Stimulated activated naive CD8-positive, alpha-beta T cell treated with anti-CD3 and anti-CD28 coated beads, Interleukin-15, Interleukin-2, amounts not matched to agents 100 ng/mL and 50 ng/mL, for 24 hours (primary cell): ENCODE measurements around the gene ZBTB48.

ENCODE experiments used
- H3K27ac Mint-ChIP-seq: one replicate; pipeline ENCODE4 v1.8.0; 2021; ENCODE audit warnings: mild to moderate bottlenecking, mixed read lengths
- H3K27me3 Mint-ChIP-seq: one replicate; pipeline ENCODE4 v1.8.0; 2021; ENCODE audit warnings: mixed read lengths
- H3K36me3 Mint-ChIP-seq: one replicate; pipeline ENCODE4 v1.8.0; 2021; ENCODE audit warnings: low read depth, mixed read lengths
- H3K4me1 Mint-ChIP-seq: one replicate; pipeline ENCODE4 v1.8.0; 2021; ENCODE audit warnings: low read depth, mixed read lengths
- H3K4me3 Mint-ChIP-seq: one replicate; pipeline ENCODE4 v1.8.0; 2021; ENCODE audit warnings: mild to moderate bottlenecking, mixed read lengths
- H3K9me3 Mint-ChIP-seq: one replicate; pipeline ENCODE4 v1.8.0; 2021; ENCODE audit warnings: mixed read lengths

ZBTB48 gene

DNA sequence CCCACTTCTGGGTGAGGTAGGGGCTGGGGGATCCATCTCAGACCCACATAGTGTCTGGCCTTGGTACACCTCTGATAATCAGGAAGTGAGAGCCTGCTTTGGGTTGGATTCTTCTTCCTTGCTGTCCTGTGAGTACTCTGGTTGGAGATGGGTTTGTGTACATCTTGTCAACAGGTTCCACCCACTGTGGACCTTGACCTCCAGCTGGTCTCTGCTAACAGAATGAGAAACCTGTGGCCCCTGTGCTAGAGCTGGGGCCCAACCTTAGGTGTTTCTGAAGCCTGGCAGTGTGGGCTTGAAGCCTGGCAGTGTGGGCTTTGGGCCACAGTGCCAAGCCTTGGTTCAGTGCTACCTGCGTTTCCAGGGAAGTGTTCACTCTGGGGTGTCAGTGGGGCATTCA lies 2.6 kb downstream of the ZBTB48 start:
- peak overlapping the region; percentile 13 for H3K4me3 Mint-ChIP-seq
- peaks cover 39% of the 10 kb centered on the region for H3K4me1 Mint-ChIP-seq
- H3K36me3 Mint-ChIP-seq = peaks cover 5% of the 10 kb centered on the region
- no peaks in the 10 kb centered on the region for H3K27me3 Mint-ChIP-seq
- no peak overlapping the region for H3K27ac Mint-ChIP-seq
- no peaks in the 10 kb centered on the region for H3K9me3 Mint-ChIP-seq

DNA sequence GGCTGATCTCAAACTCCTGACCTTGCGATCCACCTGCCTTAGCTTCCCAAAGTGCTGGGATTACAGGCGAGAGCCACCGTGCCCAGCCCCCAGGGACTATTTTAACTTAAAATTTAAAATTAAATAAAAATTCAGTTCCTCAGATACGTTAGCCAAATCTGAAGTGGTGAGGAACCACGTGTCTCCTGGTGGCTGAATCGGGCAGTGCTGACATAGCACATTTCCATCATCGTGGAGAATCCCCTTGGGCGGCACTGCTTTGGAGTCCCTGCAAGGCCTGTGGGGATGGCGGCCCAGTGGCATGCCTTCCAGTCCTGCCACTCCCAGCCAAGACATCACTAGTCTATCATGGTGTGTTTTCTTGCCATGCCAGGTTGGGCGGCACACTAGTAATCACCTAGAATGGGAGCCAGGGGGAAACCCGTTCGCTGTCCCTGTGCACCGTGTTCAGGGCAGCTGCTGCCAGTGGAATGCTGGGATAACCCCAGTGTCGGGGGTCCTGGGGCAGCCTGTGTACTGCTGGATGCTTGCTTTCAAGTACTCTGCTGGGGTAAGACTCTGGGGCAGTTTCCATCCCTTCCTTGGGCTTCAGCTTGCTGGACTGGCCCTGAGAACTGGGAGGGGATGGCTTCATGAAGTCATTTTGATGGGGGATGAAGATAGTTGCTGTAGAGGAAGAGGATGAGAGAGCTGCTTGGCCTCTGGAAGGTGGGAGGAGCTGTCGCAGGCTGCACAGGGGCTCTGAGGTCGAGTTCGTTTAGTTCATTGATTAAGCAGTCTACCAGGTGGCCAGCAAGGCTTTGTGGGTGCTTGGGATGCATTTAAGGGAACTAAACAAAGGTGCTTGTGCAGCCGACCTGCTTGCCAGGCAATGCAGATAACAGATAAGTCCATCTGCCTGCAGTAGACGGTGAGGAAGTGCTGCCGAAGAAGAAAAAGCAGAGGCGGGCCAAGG lies 4.6 kb downstream of the ZBTB48 start:
- H3K36me3 Mint-ChIP-seq = peaks cover 8% of the 10 kb centered on the region

DNA sequence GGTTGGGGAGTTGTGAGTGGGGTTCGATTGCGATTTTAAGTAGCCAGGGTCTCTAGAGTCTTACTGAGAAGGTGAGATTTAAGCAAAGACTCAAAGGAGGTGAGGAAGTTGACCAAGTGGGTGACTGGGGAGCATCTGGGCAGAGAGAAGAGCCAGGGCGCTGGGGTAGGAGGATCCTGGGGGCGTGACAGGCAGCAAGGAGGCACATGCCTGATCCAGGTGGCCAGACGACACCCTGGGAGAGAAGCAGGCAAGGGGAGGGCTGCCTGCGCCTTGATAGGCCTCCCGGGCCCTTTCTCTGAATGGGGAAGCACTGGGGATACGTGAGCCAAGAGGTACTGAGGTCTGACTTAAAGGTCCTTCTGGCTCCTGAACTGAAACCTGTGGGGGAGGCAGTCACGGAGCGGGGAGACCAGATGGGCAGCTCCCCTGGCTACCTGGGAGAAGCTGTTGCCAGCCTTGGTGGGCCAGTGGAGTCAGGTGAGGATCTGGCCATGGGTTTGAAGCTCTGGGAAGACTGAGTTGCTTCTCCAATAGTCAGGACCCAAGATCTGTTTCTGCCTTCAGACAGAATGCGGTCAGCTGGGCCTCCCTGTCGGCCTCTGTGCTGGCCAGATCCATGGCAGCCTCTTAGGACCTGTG lies 5.4 kb downstream of the ZBTB48 start:
- no peak overlapping the region for H3K4me3 Mint-ChIP-seq
- H3K9me3 Mint-ChIP-seq = no peaks in the 10 kb centered on the region
- peaks cover 31% of the 10 kb centered on the region for H3K4me1 Mint-ChIP-seq
- peak overlapping the region; percentile 61 for H3K27ac Mint-ChIP-seq
- no peaks in the 10 kb centered on the region for H3K27me3 Mint-ChIP-seq
- peaks cover 16% of the 10 kb centered on the region for H3K36me3 Mint-ChIP-seq

More for the DNA sequence above, 4.6 kb downstream of the ZBTB48 start:
- Mint-ChIP-seq H3K4me3 (no peak overlapping the region), H3K4me1 (peaks cover 36% of the 10 kb centered on the region), H3K27me3 (no peaks in the 10 kb centered on the region), H3K27ac (peak overlapping the region; percentile 61), H3K9me3 (no peaks in the 10 kb centered on the region)

DNA sequence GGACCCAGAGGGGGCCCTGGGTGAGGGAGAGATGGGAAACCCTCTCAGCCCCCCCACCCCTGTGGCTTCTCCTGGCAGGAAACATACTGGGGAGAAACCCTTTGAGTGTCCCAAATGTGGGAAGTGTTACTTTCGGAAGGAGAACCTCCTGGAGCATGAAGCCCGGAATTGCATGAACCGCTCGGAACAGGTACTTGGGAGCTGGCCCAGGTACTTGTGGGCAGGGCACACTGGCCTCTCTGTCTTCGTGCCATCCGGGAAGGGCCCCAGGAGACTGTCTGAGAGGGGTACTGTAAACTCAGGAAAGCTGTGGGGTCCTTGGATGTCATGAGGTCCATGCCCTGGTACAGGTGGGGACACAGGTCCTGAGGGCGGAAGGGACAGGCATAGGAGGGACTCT lies 6.0 kb downstream of the ZBTB48 start:
- no peak overlapping the region for H3K27ac Mint-ChIP-seq
- peaks cover 26% of the 10 kb centered on the region for H3K4me1 Mint-ChIP-seq
- H3K36me3 Mint-ChIP-seq = peaks cover 22% of the 10 kb centered on the region

DNA sequence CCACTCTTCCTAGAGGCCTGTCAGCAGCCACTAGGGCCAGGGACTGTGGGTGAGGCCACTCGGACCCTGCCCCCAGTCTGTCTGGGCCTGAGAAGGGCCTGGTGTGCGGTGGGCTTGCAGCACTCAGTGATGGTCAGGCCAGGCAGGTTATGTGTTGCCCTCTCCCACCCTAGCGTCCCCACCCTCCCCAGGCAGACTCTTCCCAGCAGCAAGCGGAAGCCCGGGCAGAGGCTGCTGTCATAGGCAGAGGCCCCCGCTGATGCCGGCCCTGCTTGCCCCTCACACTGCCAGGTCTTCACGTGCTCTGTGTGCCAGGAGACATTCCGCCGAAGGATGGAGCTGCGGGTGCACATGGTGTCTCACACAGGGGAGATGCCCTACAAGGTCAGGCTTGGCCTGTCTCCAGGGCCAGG lies 6.6 kb downstream of the ZBTB48 start:
- no peaks in the 10 kb centered on the region for H3K27me3 Mint-ChIP-seq
- H3K9me3 Mint-ChIP-seq = no peaks in the 10 kb centered on the region
- H3K4me1 Mint-ChIP-seq = peaks cover 21% of the 10 kb centered on the region
- no peak overlapping the region for H3K4me3 Mint-ChIP-seq
- no peak overlapping the region for H3K27ac Mint-ChIP-seq
- H3K36me3 Mint-ChIP-seq = peaks cover 22% of the 10 kb centered on the region

More for the DNA sequence above, 6.0 kb downstream of the ZBTB48 start:
- Mint-ChIP-seq H3K4me3 (no peak overlapping the region), H3K9me3 (no peaks in the 10 kb centered on the region), H3K27me3 (no peaks in the 10 kb centered on the region)

DNA sequence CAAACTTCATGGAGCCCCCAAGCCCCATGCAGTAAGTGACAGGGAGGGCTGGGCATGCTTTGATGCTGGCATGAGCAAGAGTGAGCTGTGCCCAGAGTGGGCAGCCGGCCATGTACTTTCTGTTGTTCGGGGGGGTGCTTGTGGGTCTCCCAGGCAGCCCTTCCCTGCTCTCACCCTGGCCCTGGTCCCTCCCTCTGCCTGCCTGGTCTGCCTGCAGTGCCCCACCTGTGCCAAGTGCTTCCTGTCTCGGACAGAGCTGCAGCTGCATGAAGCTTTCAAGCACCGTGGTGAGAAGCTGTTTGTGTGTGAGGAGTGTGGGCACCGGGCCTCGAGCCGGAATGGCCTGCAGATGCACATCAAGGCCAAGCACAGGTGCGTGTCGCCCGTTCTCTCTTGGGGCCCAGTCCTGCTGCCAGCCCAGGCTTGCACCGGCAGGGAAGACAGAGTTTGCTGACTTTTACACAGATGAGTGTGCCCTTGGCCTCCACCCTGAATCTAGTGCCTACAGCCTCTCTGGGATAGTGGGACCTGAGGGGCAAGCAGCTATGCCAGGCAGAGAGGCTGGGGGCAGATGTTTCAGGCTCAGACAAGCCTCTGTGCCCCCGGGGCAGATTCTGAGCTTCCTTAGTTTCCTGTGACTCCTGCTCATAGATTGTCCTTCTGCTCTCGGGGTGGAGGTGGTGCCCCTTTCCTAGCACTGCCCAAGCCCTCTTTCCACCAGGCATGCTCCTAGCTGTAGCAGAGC lies 7.6 kb downstream of the ZBTB48 start:
- H3K4me1 Mint-ChIP-seq = peaks cover 13% of the 10 kb centered on the region
- no peak overlapping the region for H3K27ac Mint-ChIP-seq
- no peaks in the 10 kb centered on the region for H3K9me3 Mint-ChIP-seq
- H3K27me3 Mint-ChIP-seq = no peaks in the 10 kb centered on the region
- H3K36me3 Mint-ChIP-seq = peaks cover 18% of the 10 kb centered on the region
- no peak overlapping the region for H3K4me3 Mint-ChIP-seq

DNA sequence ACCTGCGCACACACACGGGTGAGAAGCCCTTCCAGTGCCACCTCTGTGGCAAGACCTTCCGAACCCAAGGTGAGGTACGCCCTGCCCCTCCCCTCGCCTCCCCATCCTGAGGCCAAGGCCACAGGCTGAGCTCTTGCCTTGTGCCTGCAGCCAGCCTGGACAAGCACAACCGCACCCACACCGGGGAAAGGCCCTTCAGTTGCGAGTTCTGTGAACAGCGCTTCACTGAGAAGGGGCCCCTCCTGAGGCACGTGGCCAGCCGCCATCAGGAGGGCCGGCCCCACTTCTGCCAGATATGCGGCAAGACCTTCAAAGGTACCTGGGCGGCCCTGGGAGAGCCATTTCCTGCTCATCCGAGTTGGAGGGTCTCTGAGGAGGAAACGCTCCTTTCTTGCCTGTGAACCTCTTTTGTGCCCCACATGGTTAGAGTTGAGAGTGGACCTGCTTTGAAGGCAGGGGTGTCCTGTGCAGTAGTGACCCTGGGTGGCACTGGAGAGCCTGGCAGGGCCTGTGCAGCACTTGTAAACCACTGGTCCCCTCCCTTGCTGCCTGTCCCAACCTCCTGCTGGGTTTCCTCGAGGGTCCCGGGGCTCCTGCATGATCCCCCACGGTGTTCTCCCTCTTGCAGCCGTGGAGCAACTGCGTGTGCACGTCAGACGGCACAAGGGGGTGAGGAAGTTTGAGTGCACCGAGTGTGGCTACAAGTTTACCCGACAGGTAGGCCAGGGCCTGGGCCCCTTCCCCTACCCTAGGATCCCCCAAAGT lies 8.5 kb downstream of the ZBTB48 start:
- H3K36me3 Mint-ChIP-seq = peaks cover 17% of the 10 kb centered on the region
- H3K27me3 Mint-ChIP-seq = no peaks in the 10 kb centered on the region
- no peak overlapping the region for H3K27ac Mint-ChIP-seq
- H3K4me1 Mint-ChIP-seq = peaks cover 11% of the 10 kb centered on the region
- no peak overlapping the region for H3K4me3 Mint-ChIP-seq
- no peaks in the 10 kb centered on the region for H3K9me3 Mint-ChIP-seq

DNA sequence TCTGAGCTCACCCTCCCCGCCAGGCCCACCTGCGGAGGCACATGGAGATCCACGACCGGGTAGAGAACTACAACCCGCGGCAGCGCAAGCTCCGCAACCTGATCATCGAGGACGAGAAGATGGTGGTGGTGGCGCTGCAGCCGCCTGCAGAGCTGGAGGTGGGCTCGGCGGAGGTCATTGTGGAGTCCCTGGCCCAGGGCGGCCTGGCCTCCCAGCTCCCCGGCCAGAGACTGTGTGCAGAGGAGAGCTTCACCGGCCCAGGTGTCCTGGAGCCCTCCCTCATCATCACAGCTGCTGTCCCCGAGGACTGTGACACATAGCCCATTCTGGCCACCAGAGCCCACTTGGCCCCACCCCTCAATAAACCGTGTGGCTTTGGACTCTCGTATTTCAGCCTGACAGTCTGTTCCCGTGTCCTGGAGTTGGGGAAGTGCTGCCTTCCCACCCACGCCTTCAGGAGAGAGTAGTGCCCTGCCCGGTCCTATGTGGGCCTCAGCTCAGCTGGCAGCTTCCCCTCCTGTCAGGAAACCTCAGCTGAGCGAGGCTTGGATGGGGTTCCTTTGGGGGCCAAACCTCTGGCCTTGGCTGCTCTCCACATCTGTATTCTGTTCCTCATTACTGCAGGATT lies 9.2 kb downstream of the ZBTB48 start:
- Mint-ChIP-seq H3K27me3 (no peaks in the 10 kb centered on the region), H3K36me3 (peaks cover 20% of the 10 kb centered on the region), H3K4me1 (peaks cover 15% of the 10 kb centered on the region), H3K27ac (peak overlapping the region; percentile 36), H3K4me3 (no peak overlapping the region), H3K9me3 (no peaks in the 10 kb centered on the region)

DNA sequence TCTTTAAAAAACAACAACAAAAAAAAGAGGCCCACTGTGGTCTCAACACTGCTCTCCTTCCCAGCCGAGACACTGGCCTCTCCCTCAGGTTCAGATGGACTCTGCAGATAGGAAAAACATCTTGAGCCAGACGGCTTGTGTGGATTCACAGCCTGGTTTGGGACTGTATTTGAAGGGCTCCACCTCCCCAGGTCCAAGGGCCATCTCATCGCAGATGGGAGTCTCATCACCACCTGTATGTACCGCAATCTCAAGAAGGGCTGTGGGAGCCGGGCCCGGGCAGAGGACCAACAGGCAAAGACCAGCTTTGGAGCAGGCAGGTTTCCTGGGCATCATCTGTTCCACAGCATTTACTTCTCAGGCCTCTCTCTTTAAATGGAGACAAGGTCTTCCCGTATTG lies 10.3 kb downstream of the ZBTB48 start:
- no peaks in the 10 kb centered on the region for H3K9me3 Mint-ChIP-seq
- H3K27ac Mint-ChIP-seq = no peak overlapping the region
- H3K4me3 Mint-ChIP-seq = no peak overlapping the region
- no peaks in the 10 kb centered on the region for H3K27me3 Mint-ChIP-seq
- peaks cover 11% of the 10 kb centered on the region for H3K4me1 Mint-ChIP-seq
- peaks cover 25% of the 10 kb centered on the region for H3K36me3 Mint-ChIP-seq

DNA sequence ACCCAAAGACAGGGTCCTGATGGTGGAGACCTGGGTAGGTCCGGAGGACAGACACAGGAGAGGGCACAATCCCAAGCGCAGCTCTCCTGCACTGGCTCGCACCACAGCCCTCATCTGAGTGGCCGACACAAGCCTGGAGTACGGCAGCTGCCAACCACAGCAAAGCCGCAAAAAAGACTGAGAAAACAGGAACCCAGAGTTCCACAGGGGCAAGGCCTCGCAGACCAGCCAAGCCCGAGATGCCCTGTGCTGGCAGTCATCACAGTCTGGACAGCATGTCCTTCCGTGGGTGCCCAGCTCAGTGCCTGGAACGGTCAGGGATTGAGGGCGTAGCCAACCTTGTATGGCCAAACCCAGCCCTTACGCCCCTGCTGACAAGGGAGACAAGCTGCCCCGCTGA lies 11.4 kb downstream of the ZBTB48 start:
- Mint-ChIP-seq H3K36me3 (peaks cover 37% of the 10 kb centered on the region), H3K4me3 (no peak overlapping the region), H3K4me1 (peaks cover 15% of the 10 kb centered on the region), H3K9me3 (no peaks in the 10 kb centered on the region), H3K27ac (no peak overlapping the region), H3K27me3 (no peaks in the 10 kb centered on the region)

DNA sequence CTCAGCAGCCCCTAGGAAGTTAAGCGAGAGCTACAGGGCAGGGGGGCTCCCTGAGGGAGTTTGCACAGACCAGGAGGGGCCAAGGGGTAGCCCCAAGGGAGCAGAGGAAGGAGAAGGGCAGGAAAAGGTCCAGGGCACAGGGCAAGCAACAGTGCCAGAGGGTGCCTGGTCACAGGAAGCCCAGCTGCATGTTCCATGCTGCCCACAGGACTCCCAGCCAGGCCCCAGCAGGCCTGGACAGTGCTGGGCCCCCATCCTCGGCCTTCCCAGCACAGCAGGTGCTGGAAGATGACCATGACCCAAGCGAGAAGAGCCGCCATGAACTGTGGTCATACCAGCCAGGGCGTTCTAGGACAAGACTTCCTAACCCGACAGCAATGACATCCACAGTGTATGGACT lies 11.8 kb downstream of the ZBTB48 start:
- Mint-ChIP-seq H3K27ac (no peak overlapping the region), H3K27me3 (no peaks in the 10 kb centered on the region), H3K9me3 (no peaks in the 10 kb centered on the region), H3K4me3 (no peak overlapping the region), H3K4me1 (peaks cover 19% of the 10 kb centered on the region), H3K36me3 (peaks cover 41% of the 10 kb centered on the region)

DNA sequence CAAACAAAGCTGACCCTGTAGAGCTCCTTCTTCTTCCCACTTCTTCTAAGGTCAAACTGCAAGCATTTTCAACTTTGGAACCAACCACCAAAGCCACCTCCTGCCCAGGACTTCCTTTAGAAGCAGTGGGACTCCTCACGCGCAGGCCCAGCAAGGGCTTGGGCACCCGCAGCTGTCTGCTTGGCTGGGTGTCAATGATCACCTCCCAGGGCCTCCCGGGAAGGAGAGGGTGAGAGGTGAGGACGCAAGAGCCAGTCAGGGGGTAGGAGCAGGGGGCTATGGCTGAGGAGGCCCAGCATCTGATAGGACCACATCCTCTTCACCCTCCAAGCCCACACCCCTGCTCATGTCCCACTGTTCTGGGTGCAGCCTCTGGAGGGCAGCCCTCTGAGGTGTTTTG lies 12.6 kb downstream of the ZBTB48 start:
- no peak overlapping the region for H3K4me3 Mint-ChIP-seq
- H3K4me1 Mint-ChIP-seq = peaks cover 26% of the 10 kb centered on the region
- no peak overlapping the region for H3K27ac Mint-ChIP-seq
- no peaks in the 10 kb centered on the region for H3K27me3 Mint-ChIP-seq
- no peaks in the 10 kb centered on the region for H3K9me3 Mint-ChIP-seq
- H3K36me3 Mint-ChIP-seq = peaks cover 47% of the 10 kb centered on the region

DNA sequence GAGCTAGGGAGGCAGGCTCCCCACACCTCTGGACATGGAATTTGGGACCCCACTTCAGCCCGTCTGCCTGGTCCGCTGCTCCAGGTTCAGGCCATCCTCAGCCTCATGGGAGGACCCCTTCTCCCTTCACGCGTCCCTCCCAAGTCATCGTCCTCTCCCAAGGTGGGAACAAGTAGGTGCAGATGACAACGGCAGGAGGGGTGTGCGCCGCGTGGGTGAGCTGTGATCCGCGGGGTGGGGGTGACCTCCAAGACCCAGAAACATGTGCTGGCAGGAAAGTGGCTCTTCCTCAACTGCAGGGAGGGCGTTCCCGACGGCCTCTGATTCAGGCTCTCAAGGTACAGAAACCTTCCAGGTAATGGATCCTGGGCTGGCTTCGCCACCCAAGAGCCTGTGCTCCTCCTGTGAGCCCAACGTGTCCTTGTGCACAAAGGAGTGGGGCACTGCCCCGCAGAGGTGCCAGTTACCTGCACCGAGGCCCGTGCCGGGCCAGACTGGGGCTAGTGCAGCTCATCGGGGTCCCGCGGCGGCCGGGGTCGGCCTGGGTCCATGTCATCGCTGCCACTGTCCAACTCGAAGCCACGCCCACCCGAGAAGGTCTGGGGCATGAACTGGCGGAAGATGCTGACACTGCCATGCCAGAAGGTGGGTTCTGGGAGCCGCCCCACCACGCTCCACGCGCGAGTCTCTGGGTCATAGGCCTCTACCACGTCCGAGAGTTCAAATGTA lies 13.2 kb downstream of the ZBTB48 start:
- no peaks in the 10 kb centered on the region for H3K27me3 Mint-ChIP-seq
- H3K4me1 Mint-ChIP-seq = peaks cover 27% of the 10 kb centered on the region
- H3K36me3 Mint-ChIP-seq = peaks cover 52% of the 10 kb centered on the region
- no peak overlapping the region for H3K4me3 Mint-ChIP-seq
- H3K9me3 Mint-ChIP-seq = no peaks in the 10 kb centered on the region
- no peak overlapping the region for H3K27ac Mint-ChIP-seq
